GM10248 (cell line): ENCODE results near the gene ZNF547.

Experiments used
- CTCF ChIA-PET: fragments of 300-600 bp; sonication (Branson Sonifier 250); formaldehyde crosslinking; extraction: SDS; loops from one replicate; lab custom pipeline; 2021; ENCODE audit warnings: antibody characterized with exemption; lab: Yijun Ruan, JAX
- POLR2A ChIA-PET: fragments of 350-650 bp; sonication (Branson Sonifier 250); formaldehyde crosslinking; extraction: SDS; loops from one replicate; lab custom pipeline; 2020; ENCODE audit warnings: antibody characterized with exemption; lab: Yijun Ruan, JAX
- DNase-seq: peaks from one replicate; pipeline ENCODE4 v3.0.0; 2012; ENCODE audit errors: extremely low spot score
- CTCF ChIP-seq: IDR thresholded peaks from 2 replicates; pipeline ENCODE4 v1.5.1; 2012; ENCODE audit warnings: mild to moderate bottlenecking, low read depth; ENCODE audit errors: extremely low read depth, missing control alignments, control extremely low read depth

ZNF547 gene

GRCh38 chr19:57362997-57363687, at the start of gene ZNF547, which contains the start of gene TRAPPC2B:
Gene ZNF547 (plus strand): TSS chr19:57363551. CDS start chr19:57368556, 5,005 bp downstream.
Gene TRAPPC2B (plus strand): TSS chr19:57363551. CDS start chr19:57364834, 1,283 bp downstream.
- peak; percentile 96 for DNase-seq
- ChIA-PET CTCF (interaction anchor here (0.8 to 1.7 kb wide), 4 partner anchors 9 to 75 kb away, joined by 3 to 6 read pairs (median 3); partner anchors contain the start of gene ZNF304), POLR2A (interaction anchor here (0.8 kb wide), 1 partner anchor 59 kb away, joined by 5 read pairs; no protein-coding TSS in a partner anchor)
- no peak for TF ChIP-seq CTCF

GRCh38 chr19:57314146-57314545, 49.2 kb upstream of the ZNF547 start:
- TF ChIP-seq CTCF, result no peak
- no peak for DNase-seq
- CTCF ChIA-PET, result interaction anchor here (1.1 to 2.0 kb wide), 2 partner anchors 12 to 22 kb away, joined by 3 to 10 read pairs; no protein-coding TSS in a partner anchor
- POLR2A ChIA-PET, result interaction anchor here (0.6 kb wide), 1 partner anchor 48 kb away, joined by 3 read pairs; no protein-coding TSS in a partner anchor

- ChIA-PET CTCF (interaction anchor here (1.5 kb wide), 1 partner anchor 15 kb away, joined by 4 read pairs; no protein-coding TSS in a partner anchor), POLR2A (no interaction called here)
- DNase-seq, result no peak
- no peak for TF ChIP-seq CTCF
These were observed 45.8 kb upstream of the ZNF547 start for GRCh38 chr19:57317503-57317902.

- ChIA-PET POLR2A (no interaction called here), CTCF (no interaction called here)
- DNase-seq, result no peak
- TF ChIP-seq CTCF, result no peak
These were observed 43.5 kb upstream of the ZNF547 start for GRCh38 chr19:57319869-57320179.

GRCh38 chr19:57320180-57321084, 42.9 kb upstream of the ZNF547 start, which contains the start of gene ZNF543:
Gene ZNF543 (plus strand): TSS chr19:57320472. CDS start chr19:57320854, 382 bp downstream.
- DNase-seq, result peak; percentile 98
- TF ChIP-seq CTCF, result no peak
- ChIA-PET CTCF (no interaction called here), POLR2A (no interaction called here)

GRCh38 chr19:57321116-57321515, 42.2 kb upstream of the ZNF547 start:
- no peak for TF ChIP-seq CTCF
- DNase-seq, result no peak
- POLR2A ChIA-PET, result no interaction called here
- CTCF ChIA-PET, result interaction anchor here (0.8 kb wide), 2 partner anchors 15 to 21 kb away, joined by 3 read pairs; no protein-coding TSS in a partner anchor
